Uterus (tissue), 2 donors: ENCODE measurements around the gene SEH1L.

Experiments used
- POLR2A ChIP-seq, 2 donors: fragments of 450-650 bp; IDR thresholded peaks; one replicate each; pipeline ENCODE4 v1.6.1; 2016; ENCODE audit warnings: antibody characterized with exemption in 2 of 2, mild to moderate bottlenecking in 1 of 2, moderate library complexity in 1 of 2
- TF ChIP-seq, protein P1 (sequence below), 4 experiments: fragments of 200-600 bp in 2 of 4; fragments of 450-650 bp in 2 of 4; sonication (generic) in 2 of 4; IDR thresholded peaks; one replicate each; pipeline ENCODE4 v1.5.1; 2016 to 2019; ENCODE audit warnings: antibody characterized with exemption in 4 of 4, mild to moderate bottlenecking in 2 of 4, moderate library complexity in 1 of 4

DNA sequence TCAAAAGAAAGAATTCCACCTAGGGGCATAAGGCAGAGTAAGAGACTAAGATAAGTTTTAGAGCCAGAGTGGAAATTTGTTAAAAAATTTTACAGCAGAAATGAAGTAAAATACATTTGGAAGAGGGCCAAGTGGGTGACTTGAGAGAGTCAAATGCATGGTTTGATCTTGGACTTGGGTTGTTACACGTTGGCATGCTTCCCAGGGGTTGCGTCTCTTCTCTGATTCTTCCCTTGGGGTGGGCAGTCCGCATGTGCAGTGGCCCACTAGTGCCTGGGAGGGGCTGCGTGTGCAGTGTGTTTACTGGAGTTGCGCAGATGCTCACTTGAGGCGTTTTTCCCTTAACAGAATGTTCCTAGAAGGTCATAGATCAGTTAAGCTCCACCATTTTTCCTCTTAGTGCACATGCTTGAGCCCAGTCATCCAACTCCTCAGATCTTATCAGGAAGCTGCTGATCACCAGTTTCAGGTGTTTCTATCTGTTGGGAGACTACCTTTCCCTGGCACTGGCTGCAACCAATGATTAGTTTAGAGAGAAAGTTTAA, 13.1 kb downstream of the SEH1L start:
- no peak for TF ChIP-seq POLR2A (IDR thresholded peaks at IDR 0.05)
- TF ChIP-seq, protein P1, sequence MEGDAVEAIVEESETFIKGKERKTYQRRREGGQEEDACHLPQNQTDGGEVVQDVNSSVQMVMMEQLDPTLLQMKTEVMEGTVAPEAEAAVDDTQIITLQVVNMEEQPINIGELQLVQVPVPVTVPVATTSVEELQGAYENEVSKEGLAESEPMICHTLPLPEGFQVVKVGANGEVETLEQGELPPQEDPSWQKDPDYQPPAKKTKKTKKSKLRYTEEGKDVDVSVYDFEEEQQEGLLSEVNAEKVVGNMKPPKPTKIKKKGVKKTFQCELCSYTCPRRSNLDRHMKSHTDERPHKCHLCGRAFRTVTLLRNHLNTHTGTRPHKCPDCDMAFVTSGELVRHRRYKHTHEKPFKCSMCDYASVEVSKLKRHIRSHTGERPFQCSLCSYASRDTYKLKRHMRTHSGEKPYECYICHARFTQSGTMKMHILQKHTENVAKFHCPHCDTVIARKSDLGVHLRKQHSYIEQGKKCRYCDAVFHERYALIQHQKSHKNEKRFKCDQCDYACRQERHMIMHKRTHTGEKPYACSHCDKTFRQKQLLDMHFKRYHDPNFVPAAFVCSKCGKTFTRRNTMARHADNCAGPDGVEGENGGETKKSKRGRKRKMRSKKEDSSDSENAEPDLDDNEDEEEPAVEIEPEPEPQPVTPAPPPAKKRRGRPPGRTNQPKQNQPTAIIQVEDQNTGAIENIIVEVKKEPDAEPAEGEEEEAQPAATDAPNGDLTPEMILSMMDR (IDR thresholded peaks at IDR 0.05): no peak
